GM23338 (cell line): ENCODE results near the gene GHR. TPM values are rescaled to one million over a fixed set of nuclear protein-coding genes. Genes with fewer than 3 reads are reported as not detected.

Experiments
- ATAC-seq: fragments of 200-7000 bp; cut with Tn5 transposase; 3 replicates; pipeline ENCODE4 v1.9.1; 2020
- DNase-seq: peaks from one replicate; pipeline ENCODE4 v3.0.0-alpha.2; 2015; ENCODE audit warnings: low spot score
- H2AFZ ChIP-seq: fragments of 200-600 bp; sonication (generic); 2 replicates; pipeline ENCODE4 v1.8.0; 2016; ENCODE audit warnings: antibody characterized with exemption, mild to moderate bottlenecking, moderate library complexity
- H3F3A ChIP-seq: fragments of 200-600 bp; sonication (generic); replicated peaks from 2 replicates; pipeline ENCODE4 v1.8.0; 2017; ENCODE audit warnings: antibody characterized with exemption, mixed run types, low read depth
- H3K27ac ChIP-seq: fragments of 200-600 bp; sonication (generic); 2 replicates; pipeline ENCODE4 v1.6.1; 2016; ENCODE audit warnings: low read depth
- H3K27me3 ChIP-seq: fragments of 200-600 bp; sonication (generic); 2 replicates; pipeline ENCODE4 v1.8.0; 2016; ENCODE audit warnings: mild to moderate bottlenecking, mixed run types, moderate library complexity; ENCODE audit not compliant: insufficient read depth
- H3K36me3 ChIP-seq: fragments of 200-600 bp; sonication (generic); 2 replicates; pipeline ENCODE4 v1.8.0; 2016; ENCODE audit warnings: mild to moderate bottlenecking; ENCODE audit not compliant: insufficient read depth
- H3K4me1 ChIP-seq: fragments of 200-600 bp; sonication (generic); 2 replicates; pipeline ENCODE4 v1.8.0; 2016; ENCODE audit warnings: mild to moderate bottlenecking, moderate library complexity; ENCODE audit not compliant: insufficient read depth
- H3K4me2 ChIP-seq: fragments of 200-600 bp; sonication (generic); 2 replicates; pipeline ENCODE4 v1.7.1; 2017; ENCODE audit warnings: mixed run types
- H3K4me3 ChIP-seq: fragments of 200-600 bp; sonication (generic); 2 replicates; pipeline ENCODE4 v1.6.1; 2016; ENCODE audit warnings: mixed run types
- H3K79me2 ChIP-seq: fragments of 200-600 bp; sonication (generic); replicated peaks from 2 replicates; pipeline ENCODE4 v1.8.0; 2017; ENCODE audit warnings: mild to moderate bottlenecking; ENCODE audit not compliant: insufficient read depth
- H3K9me2 ChIP-seq: fragments of 200-600 bp; sonication (generic); 2 replicates; pipeline ENCODE4 v1.8.0; 2017; ENCODE audit not compliant: insufficient read depth
- H4K20me1 ChIP-seq: fragments of 200-600 bp; sonication (generic); replicated peaks from 2 replicates; pipeline ENCODE4 v1.8.0; 2017; ENCODE audit warnings: mild to moderate bottlenecking; ENCODE audit not compliant: insufficient read depth
- H3K27ac Mint-ChIP-seq: 2 replicates; pipeline ENCODE4 v1.8.0; 2020; ENCODE audit warnings: inconsistent platforms, mild to moderate bottlenecking, moderate library complexity, mixed read lengths
- H3K27me3 Mint-ChIP-seq: 3 replicates; pipeline ENCODE4 v1.8.0; 2022; ENCODE audit warnings: low read depth, mild to moderate bottlenecking, moderate library complexity, mixed read lengths, inconsistent platforms; ENCODE audit not compliant: insufficient read depth, poor library complexity
- H3K36me3 Mint-ChIP-seq: 3 replicates; pipeline ENCODE4 v1.8.0; 2021; ENCODE audit warnings: low read depth, mild to moderate bottlenecking, inconsistent platforms, moderate library complexity, mixed read lengths
- H3K4me1 Mint-ChIP-seq: 3 replicates; pipeline ENCODE4 v1.8.0; 2020; ENCODE audit warnings: mild to moderate bottlenecking, inconsistent platforms, mixed read lengths
- H3K4me3 Mint-ChIP-seq: 3 replicates; pipeline ENCODE4 v1.8.0; 2021; ENCODE audit warnings: moderate library complexity, mild to moderate bottlenecking, inconsistent platforms, mixed read lengths
- H3K9me3 Mint-ChIP-seq: 3 replicates; pipeline ENCODE4 v1.8.0; 2020; ENCODE audit warnings: moderate library complexity, mild to moderate bottlenecking, inconsistent platforms, mixed read lengths
- CREB1 ChIP-seq: fragments of 250-450 bp; sonication (Bioruptor Pico); IDR thresholded peaks from 2 replicates; pipeline ENCODE4 v1.5.0; 2020; ENCODE audit warnings: low read depth, mild to moderate bottlenecking, moderate library complexity
- EZH2 ChIP-seq: fragments of 200-600 bp; sonication (generic); IDR thresholded peaks from one replicate; pipeline ENCODE4 v1.8.0; 2017; ENCODE audit warnings: antibody characterized with exemption, mild to moderate bottlenecking, low read depth; ENCODE audit not compliant: unreplicated experiment
- EZH2phosphoT487 ChIP-seq: fragments of 200-600 bp; sonication (generic); IDR thresholded peaks from one replicate; pipeline ENCODE4 v1.8.1; 2018; ENCODE audit warnings: antibody characterized with exemption; ENCODE audit not compliant: unreplicated experiment
- NANOG ChIP-seq: IDR thresholded peaks from 2 replicates; pipeline ENCODE4 v1.6.1; 2016; ENCODE audit warnings: antibody characterized with exemption, borderline replicate concordance
- POLR2AphosphoS5 ChIP-seq: IDR thresholded peaks from 2 replicates; pipeline ENCODE4 v1.6.1; 2016; ENCODE audit warnings: antibody characterized with exemption, low read depth
- STAT1 ChIP-seq: IDR thresholded peaks from one replicate; pipeline ENCODE4 v1.6.1; 2016; ENCODE audit warnings: antibody characterized with exemption; ENCODE audit not compliant: unreplicated experiment
- ZNF114 ChIP-seq: fragments of 250-450 bp; sonication (Bioruptor Pico); IDR thresholded peaks from 2 replicates; pipeline ENCODE4 v1.5.0; 2020; ENCODE audit warnings: mild to moderate bottlenecking, moderate library complexity
- ZNF331 ChIP-seq: fragments of 250-450 bp; sonication (Bioruptor Pico); IDR thresholded peaks from 2 replicates; pipeline ENCODE4 v1.5.0; 2020; ENCODE audit warnings: low read depth, mild to moderate bottlenecking, moderate library complexity
- polyA plus RNA-seq: library from polyadenylated mRNA; unstranded; fragments of >200 nt; fragmentation: Nextera tagmentation; extraction: Ambion mirVana; gene quantifications from 2 replicates; pipeline ENCODE4 v1.2.1, GENCODE V29; 2016
- total RNA-seq: library from RNA; depleted of rRNA; stranded (reverse); fragments of >200 nt; shearing (Covaris generic); gene quantifications from 2 replicates; pipeline ENCODE4 v1.2.3, GENCODE V29; 2014
- TF ChIP-seq, protein P1 (sequence below): fragments of 250-450 bp; sonication (Bioruptor Pico); IDR thresholded peaks from 2 replicates; pipeline ENCODE4 v1.5.0; 2020; ENCODE audit warnings: mild to moderate bottlenecking, moderate library complexity
- TF ChIP-seq, protein P2 (sequence below): IDR thresholded peaks from 2 replicates; pipeline ENCODE4 v1.6.1; 2016; ENCODE audit warnings: antibody characterized with exemption
- TF ChIP-seq, protein P3 (sequence below), 2 experiments: fragments of 200-600 bp in 1 of 2; sonication (generic) in 1 of 2; conservative IDR thresholded peaks; 2 replicates each; pipeline versions ENCODE4 v1.5.1 to v1.6.1; 2016 to 2017; ENCODE audit warnings: antibody characterized with exemption in 2 of 2, low read depth in 2 of 2, mild to moderate bottlenecking in 2 of 2, moderate library complexity in 1 of 2

The GHR gene
- total and polyA plus RNA-seq, 2 experiments from 2014 or later: 0.21 to 1.9 TPM

GRCh38 chr5:42703238-42703637, 280.0 kb downstream of the GHR start (continued):
- TF ChIP-seq, protein P1, sequence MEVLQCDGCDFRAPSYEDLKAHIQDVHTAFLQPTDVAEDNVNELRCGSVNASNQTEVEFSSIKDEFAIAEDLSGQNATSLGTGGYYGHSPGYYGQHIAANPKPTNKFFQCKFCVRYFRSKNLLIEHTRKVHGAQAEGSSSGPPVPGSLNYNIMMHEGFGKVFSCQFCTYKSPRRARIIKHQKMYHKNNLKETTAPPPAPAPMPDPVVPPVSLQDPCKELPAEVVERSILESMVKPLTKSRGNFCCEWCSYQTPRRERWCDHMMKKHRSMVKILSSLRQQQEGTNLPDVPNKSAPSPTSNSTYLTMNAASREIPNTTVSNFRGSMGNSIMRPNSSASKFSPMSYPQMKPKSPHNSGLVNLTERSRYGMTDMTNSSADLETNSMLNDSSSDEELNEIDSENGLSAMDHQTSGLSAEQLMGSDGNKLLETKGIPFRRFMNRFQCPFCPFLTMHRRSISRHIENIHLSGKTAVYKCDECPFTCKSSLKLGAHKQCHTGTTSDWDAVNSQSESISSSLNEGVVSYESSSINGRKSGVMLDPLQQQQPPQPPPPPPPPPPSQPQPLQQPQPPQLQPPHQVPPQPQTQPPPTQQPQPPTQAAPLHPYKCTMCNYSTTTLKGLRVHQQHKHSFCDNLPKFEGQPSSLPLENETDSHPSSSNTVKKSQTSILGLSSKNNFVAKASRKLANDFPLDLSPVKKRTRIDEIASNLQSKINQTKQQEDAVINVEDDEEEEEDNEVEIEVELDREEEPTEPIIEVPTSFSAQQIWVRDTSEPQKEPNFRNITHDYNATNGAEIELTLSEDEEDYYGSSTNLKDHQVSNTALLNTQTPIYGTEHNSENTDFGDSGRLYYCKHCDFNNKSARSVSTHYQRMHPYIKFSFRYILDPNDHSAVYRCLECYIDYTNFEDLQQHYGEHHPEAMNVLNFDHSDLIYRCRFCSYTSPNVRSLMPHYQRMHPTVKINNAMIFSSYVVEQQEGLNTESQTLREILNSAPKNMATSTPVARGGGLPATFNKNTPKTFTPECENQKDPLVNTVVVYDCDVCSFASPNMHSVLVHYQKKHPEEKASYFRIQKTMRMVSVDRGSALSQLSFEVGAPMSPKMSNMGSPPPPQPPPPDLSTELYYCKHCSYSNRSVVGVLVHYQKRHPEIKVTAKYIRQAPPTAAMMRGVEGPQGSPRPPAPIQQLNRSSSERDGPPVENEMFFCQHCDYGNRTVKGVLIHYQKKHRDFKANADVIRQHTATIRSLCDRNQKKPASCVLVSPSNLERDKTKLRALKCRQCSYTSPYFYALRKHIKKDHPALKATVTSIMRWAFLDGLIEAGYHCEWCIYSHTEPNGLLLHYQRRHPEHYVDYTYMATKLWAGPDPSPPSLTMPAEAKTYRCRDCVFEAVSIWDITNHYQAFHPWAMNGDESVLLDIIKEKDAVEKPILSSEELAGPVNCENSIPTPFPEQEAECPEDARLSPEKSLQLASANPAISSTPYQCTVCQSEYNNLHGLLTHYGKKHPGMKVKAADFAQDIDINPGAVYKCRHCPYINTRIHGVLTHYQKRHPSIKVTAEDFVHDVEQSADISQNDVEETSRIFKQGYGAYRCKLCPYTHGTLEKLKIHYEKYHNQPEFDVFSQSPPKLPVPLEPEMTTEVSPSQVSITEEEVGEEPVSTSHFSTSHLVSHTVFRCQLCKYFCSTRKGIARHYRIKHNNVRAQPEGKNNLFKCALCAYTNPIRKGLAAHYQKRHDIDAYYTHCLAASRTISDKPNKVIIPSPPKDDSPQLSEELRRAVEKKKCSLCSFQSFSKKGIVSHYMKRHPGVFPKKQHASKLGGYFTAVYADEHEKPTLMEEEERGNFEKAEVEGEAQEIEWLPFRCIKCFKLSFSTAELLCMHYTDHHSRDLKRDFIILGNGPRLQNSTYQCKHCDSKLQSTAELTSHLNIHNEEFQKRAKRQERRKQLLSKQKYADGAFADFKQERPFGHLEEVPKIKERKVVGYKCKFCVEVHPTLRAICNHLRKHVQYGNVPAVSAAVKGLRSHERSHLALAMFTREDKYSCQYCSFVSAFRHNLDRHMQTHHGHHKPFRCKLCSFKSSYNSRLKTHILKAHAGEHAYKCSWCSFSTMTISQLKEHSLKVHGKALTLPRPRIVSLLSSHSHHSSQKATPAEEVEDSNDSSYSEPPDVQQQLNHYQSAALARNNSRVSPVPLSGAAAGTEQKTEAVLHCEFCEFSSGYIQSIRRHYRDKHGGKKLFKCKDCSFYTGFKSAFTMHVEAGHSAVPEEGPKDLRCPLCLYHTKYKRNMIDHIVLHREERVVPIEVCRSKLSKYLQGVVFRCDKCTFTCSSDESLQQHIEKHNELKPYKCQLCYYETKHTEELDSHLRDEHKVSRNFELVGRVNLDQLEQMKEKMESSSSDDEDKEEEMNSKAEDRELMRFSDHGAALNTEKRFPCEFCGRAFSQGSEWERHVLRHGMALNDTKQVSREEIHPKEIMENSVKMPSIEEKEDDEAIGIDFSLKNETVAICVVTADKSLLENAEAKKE (CRISPR knock-in tag): no peak
- TF ChIP-seq EZH2phosphoT487 (no peak), STAT1 (no peak), NANOG (no peak), POLR2AphosphoS5 (no peak)

GRCh38 chr5:42715785-42716184, 292.5 kb downstream of the GHR start:
- H3K4me1 ChIP-seq: no peaks in the 10 kb centered on the region
- no peaks in the 10 kb centered on the region for H3K36me3 ChIP-seq
- no peak overlapping the region for H3K27ac Mint-ChIP-seq
- no peaks in the 10 kb centered on the region for H4K20me1 ChIP-seq
- H3K27ac ChIP-seq: no peak overlapping the region
- no peaks in the 10 kb centered on the region for H3K9me2 ChIP-seq
- H3K27me3 Mint-ChIP-seq: no peaks in the 10 kb centered on the region
- no peak for DNase-seq
- no peak overlapping the region for H3K4me2 ChIP-seq
- no peak overlapping the region for H3K4me3 Mint-ChIP-seq
- H3K4me1 Mint-ChIP-seq: no peaks in the 10 kb centered on the region
- no peaks in the 10 kb centered on the region for H3F3A ChIP-seq
- H2AFZ ChIP-seq: no peak overlapping the region
- no peak overlapping the region for H3K4me3 ChIP-seq
- ATAC-seq: no peak
- no peaks in the 10 kb centered on the region for H3K27me3 ChIP-seq
- H3K9me3 Mint-ChIP-seq: peaks cover 3% of the 10 kb centered on the region; the same call in 2 of the 3 replicates
- H3K36me3 Mint-ChIP-seq: no peaks in the 10 kb centered on the region
- H3K79me2 ChIP-seq: no peaks in the 10 kb centered on the region
- TF ChIP-seq NANOG (no peak), EZH2phosphoT487 (no peak), EZH2 (no peak), ZNF331 (no peak), ZNF114 (CRISPR knock-in tag) (no peak), CREB1 (no peak)
- TF ChIP-seq, protein P2, sequence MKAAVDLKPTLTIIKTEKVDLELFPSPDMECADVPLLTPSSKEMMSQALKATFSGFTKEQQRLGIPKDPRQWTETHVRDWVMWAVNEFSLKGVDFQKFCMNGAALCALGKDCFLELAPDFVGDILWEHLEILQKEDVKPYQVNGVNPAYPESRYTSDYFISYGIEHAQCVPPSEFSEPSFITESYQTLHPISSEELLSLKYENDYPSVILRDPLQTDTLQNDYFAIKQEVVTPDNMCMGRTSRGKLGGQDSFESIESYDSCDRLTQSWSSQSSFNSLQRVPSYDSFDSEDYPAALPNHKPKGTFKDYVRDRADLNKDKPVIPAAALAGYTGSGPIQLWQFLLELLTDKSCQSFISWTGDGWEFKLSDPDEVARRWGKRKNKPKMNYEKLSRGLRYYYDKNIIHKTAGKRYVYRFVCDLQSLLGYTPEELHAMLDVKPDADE: no peak
- TF ChIP-seq, protein P3, sequence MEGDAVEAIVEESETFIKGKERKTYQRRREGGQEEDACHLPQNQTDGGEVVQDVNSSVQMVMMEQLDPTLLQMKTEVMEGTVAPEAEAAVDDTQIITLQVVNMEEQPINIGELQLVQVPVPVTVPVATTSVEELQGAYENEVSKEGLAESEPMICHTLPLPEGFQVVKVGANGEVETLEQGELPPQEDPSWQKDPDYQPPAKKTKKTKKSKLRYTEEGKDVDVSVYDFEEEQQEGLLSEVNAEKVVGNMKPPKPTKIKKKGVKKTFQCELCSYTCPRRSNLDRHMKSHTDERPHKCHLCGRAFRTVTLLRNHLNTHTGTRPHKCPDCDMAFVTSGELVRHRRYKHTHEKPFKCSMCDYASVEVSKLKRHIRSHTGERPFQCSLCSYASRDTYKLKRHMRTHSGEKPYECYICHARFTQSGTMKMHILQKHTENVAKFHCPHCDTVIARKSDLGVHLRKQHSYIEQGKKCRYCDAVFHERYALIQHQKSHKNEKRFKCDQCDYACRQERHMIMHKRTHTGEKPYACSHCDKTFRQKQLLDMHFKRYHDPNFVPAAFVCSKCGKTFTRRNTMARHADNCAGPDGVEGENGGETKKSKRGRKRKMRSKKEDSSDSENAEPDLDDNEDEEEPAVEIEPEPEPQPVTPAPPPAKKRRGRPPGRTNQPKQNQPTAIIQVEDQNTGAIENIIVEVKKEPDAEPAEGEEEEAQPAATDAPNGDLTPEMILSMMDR (conservative IDR thresholded peaks at IDR 0.05; ENCODE audit: low read depth in 2 of 2): no peak
